Measurements from ENCODE around the gene PAX1. TPM values are rescaled to one million over a fixed set of nuclear protein-coding genes. Genes with fewer than 3 reads are reported as not detected.

PAX1 gene
- total RNA-seq, 4 donors from 2014 or later = 0.10 to 0.24 TPM; not detected in 2

GRCh38 chr20:21709535-21709904 lies 4.1 kb downstream of the PAX1 start:
- DNase-seq (no peak), ATAC-seq (no peak)
- no peaks in the 10 kb centered on the region for H3K4me1 ChIP-seq
- no peak for TF ChIP-seq CTCF (IDR thresholded peaks at IDR 0.05 in 4 of 5, conservative IDR thresholded peaks at IDR 0.05 in 1 of 5)
- no peak for TF ChIP-seq POLR2A (IDR thresholded peaks at IDR 0.05)
- H3K4me3 ChIP-seq = no peak overlapping the region
- no peaks in the 10 kb centered on the region for H3K9me3 ChIP-seq
- no peak overlapping the region for H3K27ac ChIP-seq
- in situ Hi-C loops (cut with MboI; ENCODE audit: low sequenced_read_pairs in 4 of 4) (loop anchor here in 3 of 4 donors (25.0 kb wide), 2 partner anchors 403 to 603 kb away; no protein-coding TSS in a partner anchor), intact Hi-C loops (cut with DNase I; ENCODE audit: low total_unique reads) (no loop called here)
- no peaks in the 10 kb centered on the region for H3K36me3 ChIP-seq
- H3K27me3 ChIP-seq = peaks cover 18 to 52% (median 32%) of the 10 kb centered on the region in 3 donors

GRCh38 chr20:21710341-21710740 lies 4.9 kb downstream of the PAX1 start:
- Histone ChIP-seq H3K27me3 (peaks cover 18 to 51% (median 27%) of the 10 kb centered on the region in 3 donors), H3K27ac (no peak overlapping the region), H3K4me3 (no peak overlapping the region), H3K4me1 (no peaks in the 10 kb centered on the region), H3K9me3 (no peaks in the 10 kb centered on the region), H3K36me3 (no peaks in the 10 kb centered on the region)
- in situ Hi-C loops (cut with MboI; ENCODE audit: low sequenced_read_pairs in 4 of 4) = loop anchor here in 3 of 4 donors (25.0 kb wide), 2 partner anchors 402 to 602 kb away; no protein-coding TSS in a partner anchor
- ATAC-seq (no peak), DNase-seq (no peak)
- TF ChIP-seq CTCF (IDR thresholded peaks at IDR 0.05 in 4 of 5, conservative IDR thresholded peaks at IDR 0.05 in 1 of 5) (no peak), POLR2A (IDR thresholded peaks at IDR 0.05) (no peak)
- intact Hi-C loops (cut with DNase I; ENCODE audit: low total_unique reads) = no loop called here

GRCh38 chr20:21710863-21711431 lies 5.5 kb downstream of the PAX1 start:
- DNase-seq (no peak), ATAC-seq (no peak)
- intact Hi-C loops (cut with DNase I; ENCODE audit: low total_unique reads) (no loop called here), in situ Hi-C loops (cut with MboI; ENCODE audit: low sequenced_read_pairs in 4 of 4) (loop anchor here in 3 of 4 donors (25.0 kb wide), 2 partner anchors 401 to 601 kb away; no protein-coding TSS in a partner anchor)
- TF ChIP-seq CTCF (IDR thresholded peaks at IDR 0.05 in 4 of 5, conservative IDR thresholded peaks at IDR 0.05 in 1 of 5) (no peak), POLR2A (IDR thresholded peaks at IDR 0.05) (no peak)
- H3K4me3 ChIP-seq = no peak overlapping the region
- no peaks in the 10 kb centered on the region for H3K9me3 ChIP-seq
- no peak overlapping the region for H3K27ac ChIP-seq
- H3K27me3 ChIP-seq = peaks cover 17 to 53% (median 26%) of the 10 kb centered on the region in 3 donors
- H3K4me1 ChIP-seq = no peaks in the 10 kb centered on the region
- H3K36me3 ChIP-seq = no peaks in the 10 kb centered on the region

GRCh38 chr20:21712443-21713059 lies 7.1 kb downstream of the PAX1 start:
- TF ChIP-seq POLR2A (IDR thresholded peaks at IDR 0.05) = no peak
- Histone ChIP-seq H3K9me3 (no peaks in the 10 kb centered on the region), H3K4me1 (no peaks in the 10 kb centered on the region), H3K27ac (no peak overlapping the region), H3K36me3 (no peaks in the 10 kb centered on the region), H3K27me3 (peaks cover 4 to 44% (median 18%) of the 10 kb centered on the region in 3 donors), H3K4me3 (no peak overlapping the region)
- intact Hi-C loops (cut with DNase I; ENCODE audit: low total_unique reads) = no loop called here
- in situ Hi-C loops (cut with MboI; ENCODE audit: low sequenced_read_pairs in 4 of 4) = loop anchor here in 3 of 4 donors (25.0 kb wide), 2 partner anchors 400 to 600 kb away; no protein-coding TSS in a partner anchor
- DNase-seq = no peak
- ATAC-seq = no peak

- Histone ChIP-seq H3K27me3 (peaks cover 0 to 44% (median 18%) of the 10 kb centered on the region in 3 donors), H3K9me3 (no peaks in the 10 kb centered on the region), H3K4me1 (no peaks in the 10 kb centered on the region), H3K36me3 (no peaks in the 10 kb centered on the region), H3K27ac (no peak overlapping the region), H3K4me3 (no peak overlapping the region)
- ATAC-seq (no peak), DNase-seq (no peak)
- TF ChIP-seq POLR2A (IDR thresholded peaks at IDR 0.05) (no peak), CTCF (IDR thresholded peaks at IDR 0.05 in 4 of 5, conservative IDR thresholded peaks at IDR 0.05 in 1 of 5) (no peak)
- intact Hi-C loops (cut with DNase I; ENCODE audit: low total_unique reads) = no loop called here
- in situ Hi-C loops (cut with MboI; ENCODE audit: low sequenced_read_pairs in 4 of 4) = loop anchor here in 3 of 4 donors (25.0 kb wide), 2 partner anchors 399 to 599 kb away; no protein-coding TSS in a partner anchor
Measured at GRCh38 chr20:21713470-21713869, 8.0 kb downstream of the PAX1 start.
